Transverse colon (tissue), 4 donors: ENCODE results near the gene NDUFC2. TPM values are rescaled to one million over a fixed set of nuclear protein-coding genes. Genes with fewer than 3 reads are reported as not detected.
"Not testable (repeated sequence)": the region's sequence is repeated elsewhere in the genome, so short reads cannot be mapped to it uniquely, and the experiment has no call there.

Source experiments
- DNase-seq: peaks from one replicate; pipeline ENCODE4 v3.0.0-alpha.2; 2019
- H3K27ac ChIP-seq, 4 donors: fragments of 200-600 bp; sonication (generic); 2 replicates each; pipeline ENCODE4 v1.5.1; 2016 to 2018; ENCODE audit warnings: inconsistent platforms in 4 of 4
- H3K27me3 ChIP-seq: fragments of 200-600 bp; sonication (generic); 2 replicates; pipeline ENCODE4 v1.5.1; 2017; ENCODE audit warnings: inconsistent platforms
- H3K36me3 ChIP-seq, 4 donors: fragments of 200-600 bp; sonication (generic); 2 replicates each; pipeline ENCODE4 v1.5.1; 2017 to 2019; ENCODE audit warnings: inconsistent platforms in 4 of 4
- H3K4me1 ChIP-seq, 4 donors: fragments of 200-600 bp; sonication (generic); 2 replicates each; pipeline ENCODE4 v1.5.1; 2017 to 2020; ENCODE audit warnings: inconsistent platforms in 4 of 4
- H3K4me3 ChIP-seq, 4 donors: fragments of 200-600 bp; sonication (generic); 1 replicate in 1 of 4; 2 replicates in 3 of 4; pipeline versions ENCODE4 v1.5.1 to v1.6.1; 2017 to 2019; ENCODE audit warnings: inconsistent platforms in 4 of 4
- H3K9me3 ChIP-seq, 2 donors: fragments of 200-600 bp; sonication (generic); 2 replicates each; pipeline ENCODE4 v1.5.1; 2017 to 2019; ENCODE audit warnings: inconsistent platforms in 2 of 2
- EP300 ChIP-seq: sonication (generic); formaldehyde crosslinking; IDR thresholded peaks from one replicate; pipeline ENCODE4 v1.6.1; 2017; ENCODE audit warnings: antibody characterized with exemption, low read depth
- POLR2A ChIP-seq: fragments of 450-650 bp; IDR thresholded peaks from one replicate; pipeline ENCODE4 v1.6.1; 2016; ENCODE audit warnings: antibody characterized with exemption, mild to moderate bottlenecking, moderate library complexity
- POLR2AphosphoS5 ChIP-seq, 3 donors: sonication (generic); formaldehyde crosslinking; IDR thresholded peaks; one replicate each; pipeline ENCODE4 v1.6.1; 2016; ENCODE audit warnings: antibody characterized with exemption in 3 of 3
- WGBS, 2 donors: methylation state at CpG; one replicate each; pipeline ENCODE4 v1.1.5; 2018; ENCODE audit warnings: low coverage in 1 of 2; 5-methylcytosine and 5-hydroxymethylcytosine counted together
- in situ Hi-C, 4 donors: fragments of 200-750 bp; cut with MboI; loops; one replicate each; pipeline versions ENCODE4 v1.15.0 to v1.15.1; 2017; ENCODE audit warnings: low sequenced_read_pairs in 3 of 4, low pct_ligation_motif_present in 1 of 4, low pct_unique_long_range_greater_than_20kb in 1 of 4
- intact Hi-C: fragments of 100-400 bp; cut with DNase I; formaldehyde crosslinking; loops from one replicate; pipeline ENCODE4 v1.15.1; 2023; ENCODE audit warnings: low total_unique reads
- total RNA-seq, 4 donors: library from RNA; depleted of rRNA; stranded (reverse); fragments of >200 nt; gene quantifications; one replicate each; pipeline ENCODE4 v1.1.0, GENCODE V29; 2016
- TF ChIP-seq, protein P1 (sequence below), 5 experiments: fragments of 200-600 bp in 3 of 5; fragments of 450-650 bp in 2 of 5; sonication (generic) in 3 of 5; IDR thresholded peaks; 1 replicate in 2 of 5; 2 replicates in 3 of 5; pipeline ENCODE4 v1.5.1; 2016 to 2017; ENCODE audit warnings: antibody characterized with exemption in 5 of 5, inconsistent platforms in 3 of 5, mild to moderate bottlenecking in 2 of 5, moderate library complexity in 1 of 5

NDUFC2 gene
- total RNA-seq, 4 donors from 2014 or later = 6.0 to 123 (median 68.4) TPM

DNA sequence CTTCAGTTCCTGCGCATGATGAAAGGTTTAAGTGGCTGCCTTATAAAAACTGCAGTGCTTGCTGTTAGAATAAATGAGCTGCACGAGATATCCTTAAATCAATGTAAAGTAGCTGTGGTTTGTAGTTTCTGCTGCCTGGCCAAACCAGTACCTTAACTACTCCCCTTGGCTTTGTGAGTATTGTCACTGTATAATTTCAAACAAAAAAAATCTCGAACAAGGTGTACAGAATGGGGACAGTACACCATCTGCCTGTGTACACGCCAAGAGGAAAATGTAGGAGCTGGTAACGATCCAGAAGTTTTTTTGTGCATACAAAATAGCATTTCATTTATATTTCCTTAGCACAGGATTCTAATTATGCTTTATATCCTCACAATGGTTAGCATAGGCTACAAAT, 20.6 kb upstream of the NDUFC2 start:
- Histone ChIP-seq H3K4me3 (no peak overlapping the region), H3K36me3 (peaks cover 0 to 8% (median 4%) of the 10 kb centered on the region in 4 donors), H3K4me1 (no peaks in the 10 kb centered on the region), H3K9me3 (no peaks in the 10 kb centered on the region), H3K27me3 (no peaks in the 10 kb centered on the region), H3K27ac (no peak overlapping the region)
- 84 to 93% methylated on average over 4 to 5 of the region's 5 CpGs for WGBS, 2 donors
- DNase-seq = no peak
- in situ Hi-C loops (no loop called here), intact Hi-C loops (no loop called here)
- TF ChIP-seq EP300 (no peak), POLR2AphosphoS5 (IDR thresholded peaks at IDR 0.05) (no peak), POLR2A (no peak)
- TF ChIP-seq, protein P1, sequence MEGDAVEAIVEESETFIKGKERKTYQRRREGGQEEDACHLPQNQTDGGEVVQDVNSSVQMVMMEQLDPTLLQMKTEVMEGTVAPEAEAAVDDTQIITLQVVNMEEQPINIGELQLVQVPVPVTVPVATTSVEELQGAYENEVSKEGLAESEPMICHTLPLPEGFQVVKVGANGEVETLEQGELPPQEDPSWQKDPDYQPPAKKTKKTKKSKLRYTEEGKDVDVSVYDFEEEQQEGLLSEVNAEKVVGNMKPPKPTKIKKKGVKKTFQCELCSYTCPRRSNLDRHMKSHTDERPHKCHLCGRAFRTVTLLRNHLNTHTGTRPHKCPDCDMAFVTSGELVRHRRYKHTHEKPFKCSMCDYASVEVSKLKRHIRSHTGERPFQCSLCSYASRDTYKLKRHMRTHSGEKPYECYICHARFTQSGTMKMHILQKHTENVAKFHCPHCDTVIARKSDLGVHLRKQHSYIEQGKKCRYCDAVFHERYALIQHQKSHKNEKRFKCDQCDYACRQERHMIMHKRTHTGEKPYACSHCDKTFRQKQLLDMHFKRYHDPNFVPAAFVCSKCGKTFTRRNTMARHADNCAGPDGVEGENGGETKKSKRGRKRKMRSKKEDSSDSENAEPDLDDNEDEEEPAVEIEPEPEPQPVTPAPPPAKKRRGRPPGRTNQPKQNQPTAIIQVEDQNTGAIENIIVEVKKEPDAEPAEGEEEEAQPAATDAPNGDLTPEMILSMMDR (IDR thresholded peaks at IDR 0.05) = no peak

DNA sequence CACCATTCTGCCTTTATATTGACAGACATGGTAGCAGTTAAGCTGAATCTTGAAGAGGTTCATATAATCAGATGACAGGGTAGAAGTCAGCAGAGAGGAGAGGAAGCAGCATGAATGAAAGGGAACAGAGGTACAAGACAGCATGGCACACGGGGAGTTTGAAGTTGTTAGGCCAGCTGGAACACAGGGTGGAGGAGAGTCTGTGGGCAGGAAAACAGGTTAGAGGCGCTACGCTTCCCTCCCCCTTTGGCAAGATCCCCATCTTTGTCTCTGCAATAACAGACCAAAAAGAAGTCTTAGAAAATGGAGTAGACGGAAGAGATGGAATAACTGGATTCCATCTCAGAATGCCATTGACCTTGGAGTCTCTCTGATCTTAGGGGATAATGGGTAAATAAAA, 20.0 kb upstream of the NDUFC2 start:
- intact Hi-C loops = no loop called here
- TF ChIP-seq POLR2A (no peak), POLR2AphosphoS5 (IDR thresholded peaks at IDR 0.05) (no peak), EP300 (no peak)
- TF ChIP-seq, protein P1 (IDR thresholded peaks at IDR 0.05) = no peak
- WGBS, 2 donors = 90 to 95% methylated on average over 4 of the region's 4 CpGs

DNA sequence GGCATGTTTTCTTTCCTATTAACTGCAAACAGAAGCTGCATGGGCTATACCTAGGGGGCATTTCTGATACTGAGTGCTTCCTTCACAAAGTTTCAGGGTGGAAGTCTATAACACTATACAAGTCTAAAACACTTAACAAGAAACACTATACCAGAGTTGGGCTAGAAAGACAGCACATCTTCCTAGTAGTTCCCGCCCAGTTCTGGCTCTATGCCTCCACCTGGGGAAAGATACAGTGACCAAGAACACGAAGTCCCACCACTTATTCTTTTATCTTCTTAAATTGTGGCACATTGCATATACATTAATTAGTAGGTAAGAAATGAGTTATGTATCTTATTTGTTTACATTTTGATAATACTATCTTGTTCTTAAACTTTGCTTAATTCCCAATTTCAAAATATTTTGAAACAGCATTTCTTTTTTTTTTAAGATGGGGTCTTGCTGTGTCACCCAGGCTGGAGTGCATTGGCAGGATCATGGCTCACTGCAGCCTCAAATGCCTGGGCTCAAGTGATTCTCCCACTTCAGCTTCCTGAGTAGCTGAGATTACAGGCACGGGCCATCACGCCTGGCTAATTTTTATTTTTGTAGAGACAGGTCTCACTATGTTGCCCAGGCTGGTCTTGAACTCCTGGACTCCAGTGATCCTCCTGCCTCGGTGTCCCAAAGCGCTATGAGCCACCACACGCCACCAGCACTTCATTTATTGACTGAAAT, 18.2 kb upstream of the NDUFC2 start:
- H3K27ac ChIP-seq = no peak overlapping the region
- no peaks in the 10 kb centered on the region for H3K4me1 ChIP-seq
- WGBS, 2 donors = 80 to 95% methylated on average over 4 to 7 of the region's 7 CpGs
- in situ Hi-C loops (no loop called here), intact Hi-C loops (no loop called here)
- TF ChIP-seq POLR2A = no peak
- TF ChIP-seq, protein P1 (IDR thresholded peaks at IDR 0.05) = no peak
- TF ChIP-seq EP300 = no peak
- no peak for TF ChIP-seq POLR2AphosphoS5 (IDR thresholded peaks at IDR 0.05)
- no peak for DNase-seq
- H3K36me3 ChIP-seq = peaks cover 0 to 8% (median 4%) of the 10 kb centered on the region in 4 donors
- H3K4me3 ChIP-seq = no peak overlapping the region
- no peaks in the 10 kb centered on the region for H3K9me3 ChIP-seq
- H3K27me3 ChIP-seq = no peaks in the 10 kb centered on the region

More for the DNA sequence above, 20.0 kb upstream of the NDUFC2 start:
- Histone ChIP-seq H3K27ac (no peak overlapping the region), H3K9me3 (no peaks in the 10 kb centered on the region), H3K4me3 (no peak overlapping the region), H3K4me1 (no peaks in the 10 kb centered on the region), H3K36me3 (peaks cover 0 to 8% (median 4%) of the 10 kb centered on the region in 4 donors), H3K27me3 (no peaks in the 10 kb centered on the region)
- DNase-seq = no peak
- in situ Hi-C loops = no loop called here

DNA sequence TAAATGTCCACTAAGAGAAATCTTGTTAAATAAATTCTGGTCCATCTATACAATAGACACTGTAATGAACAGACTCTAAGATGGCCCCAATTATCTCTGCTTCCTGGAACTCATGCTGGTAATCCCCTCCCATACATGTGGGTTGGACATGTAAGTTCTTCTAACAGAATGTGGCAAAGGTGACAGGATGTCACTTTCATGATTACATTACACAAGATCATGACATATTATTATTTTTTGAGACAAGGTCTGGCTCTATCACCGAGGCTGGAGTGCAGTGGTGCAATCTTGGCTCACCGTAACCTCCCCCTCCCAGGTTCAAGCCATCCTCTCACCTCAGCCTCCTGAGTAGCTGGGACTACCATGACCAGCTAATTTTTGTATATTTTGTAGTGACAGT, 14.6 kb upstream of the NDUFC2 start:
- no peaks in the 10 kb centered on the region for H3K27me3 ChIP-seq
- DNase-seq = no peak
- intact Hi-C loops (no loop called here), in situ Hi-C loops (no loop called here)
- no peak overlapping the region for H3K27ac ChIP-seq
- peaks cover 0 to 8% (median 0%) of the 10 kb centered on the region in 4 donors for H3K36me3 ChIP-seq
- TF ChIP-seq EP300 (no peak), POLR2AphosphoS5 (IDR thresholded peaks at IDR 0.05) (no peak), POLR2A (no peak)
- TF ChIP-seq, protein P1 (IDR thresholded peaks at IDR 0.05) = no peak
- WGBS, 2 donors = 72% methylated on average over 2 of the region's 2 CpGs; no CpG with 5 or more reads in 1 of the 2 donors
- peaks cover 0 to 3% (median 0%) of the 10 kb centered on the region in 4 donors for H3K4me1 ChIP-seq
- no peaks in the 10 kb centered on the region for H3K9me3 ChIP-seq
- H3K4me3 ChIP-seq = no peak overlapping the region

- 86 to 89% methylated on average over 2 to 6 of the region's 6 CpGs for WGBS, 2 donors
- intact Hi-C loops, in situ Hi-C loops: not testable (repeated sequence)
These were observed 6.9 kb upstream of the NDUFC2 start for GRCh38 chr11:78086521-78087074.

More at GRCh38 chr11:78086521-78087074, 6.9 kb upstream of the NDUFC2 start:
- DNase-seq, H3K36me3 ChIP-seq, H3K27ac ChIP-seq, H3K9me3 ChIP-seq, H3K4me3 ChIP-seq, H3K27me3 ChIP-seq, H3K4me1 ChIP-seq: not testable (repeated sequence)
